SIG-M5 (cell line): ENCODE results near the gene CAVIN2.

Source experiments
- DNase-seq: peaks from one replicate; lab custom pipeline; 2025; lab: John Stamatoyannopoulos, UW

The CAVIN2 gene

DNA sequence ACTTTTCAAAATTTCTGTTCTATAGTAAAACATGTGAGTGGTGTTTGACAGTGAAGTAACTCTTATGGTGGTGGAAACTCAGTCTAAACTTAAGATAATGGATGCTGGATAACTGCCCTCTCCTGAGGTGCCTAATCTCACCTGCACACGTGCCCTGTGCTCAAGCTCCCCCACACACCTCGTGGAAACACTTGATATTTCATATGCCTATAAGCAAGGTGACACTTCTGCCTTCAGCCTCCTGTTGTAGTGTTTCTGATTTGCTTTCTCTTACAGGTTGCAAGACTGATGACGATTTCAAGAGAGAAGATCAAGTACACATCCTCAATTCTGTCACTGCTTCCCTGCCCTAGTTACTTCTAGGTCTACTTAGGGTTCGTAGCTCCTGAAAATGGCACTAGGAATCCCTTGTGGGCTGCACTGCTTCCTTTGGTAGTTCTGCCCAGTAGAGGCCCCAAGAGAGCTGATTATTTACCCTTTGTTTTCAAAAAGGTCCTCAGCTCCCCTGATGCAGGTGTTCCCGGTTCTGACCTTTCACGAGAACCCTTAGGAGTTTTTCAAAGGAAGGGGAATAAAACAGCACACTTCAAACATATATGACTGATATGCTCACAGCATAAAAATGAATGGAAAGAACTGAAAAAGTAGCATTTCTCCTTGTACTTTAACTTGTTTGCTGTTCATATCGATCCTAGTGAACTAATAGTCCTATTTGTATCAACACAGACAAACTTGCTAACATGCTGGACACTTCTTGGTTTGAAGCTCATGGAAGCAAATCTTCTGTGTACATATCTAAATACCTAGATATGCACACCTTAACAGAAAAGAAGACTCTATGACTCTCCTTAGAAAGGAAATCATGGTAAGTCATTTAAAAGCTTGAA, 6.7 kb downstream of the CAVIN2 start:
- no peak for DNase-seq

DNA sequence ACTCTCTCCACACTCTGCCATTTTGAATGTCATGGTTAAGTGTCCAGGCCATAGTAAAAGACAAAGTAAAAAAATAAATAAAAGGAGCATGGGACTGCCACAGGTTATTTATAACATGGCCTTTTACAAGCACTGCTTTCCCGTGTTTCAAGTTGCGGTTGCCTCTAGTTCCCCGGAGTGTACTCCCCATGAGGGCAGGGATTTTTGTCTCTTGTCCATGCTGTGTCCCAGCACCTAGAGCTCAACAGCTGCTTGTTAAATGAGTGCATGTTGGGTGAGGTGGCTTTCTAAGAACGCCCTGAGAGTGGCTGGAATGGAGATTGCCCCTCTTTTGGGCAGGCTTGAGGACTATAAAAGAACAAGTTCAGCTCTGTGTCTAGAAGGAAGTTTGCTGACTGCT, 8.4 kb downstream of the CAVIN2 start:
- no peak for DNase-seq

DNA sequence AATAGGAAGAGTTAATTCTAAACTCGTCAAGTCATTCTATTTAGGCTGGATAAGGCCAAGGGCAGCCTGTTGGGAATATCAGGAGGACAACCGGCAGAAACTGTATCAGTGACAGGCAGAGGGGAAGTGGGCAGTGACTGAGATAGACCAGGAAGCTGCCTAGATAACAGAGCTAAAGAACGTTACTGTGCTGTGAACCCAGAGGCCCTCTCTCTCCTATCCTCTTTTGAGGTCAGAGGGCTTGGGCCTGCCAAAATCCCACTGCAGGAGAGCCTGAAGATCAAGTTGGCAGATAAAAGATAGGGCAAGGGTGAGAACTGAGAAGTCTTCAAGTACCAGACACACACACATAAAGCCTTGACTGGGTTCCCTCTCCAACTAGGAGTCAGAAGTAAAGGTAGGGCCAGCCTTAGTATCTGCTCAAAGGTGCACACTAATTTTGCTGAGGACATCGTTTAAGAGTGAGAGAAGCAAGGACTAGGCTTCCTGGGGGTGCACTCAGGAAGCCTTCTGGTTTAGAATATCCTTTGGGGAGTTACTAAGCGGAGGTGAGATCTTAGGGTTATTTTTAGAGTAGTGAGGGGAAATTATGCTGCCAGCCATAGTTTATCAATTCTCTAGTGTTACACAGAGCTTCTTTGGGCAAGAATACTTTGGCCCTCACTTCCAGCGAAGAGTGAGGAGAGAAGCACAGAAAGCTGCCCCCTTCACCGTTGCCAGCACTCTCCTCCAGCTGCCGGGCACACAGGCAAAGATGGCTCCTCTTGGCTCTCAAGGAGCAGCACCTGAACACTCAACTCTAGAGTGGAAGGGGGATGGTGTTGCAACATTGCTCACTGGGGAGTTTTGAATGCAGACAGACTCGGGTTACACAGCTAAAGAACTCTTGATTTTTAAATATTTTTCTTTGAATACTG, 9.8 kb downstream of the CAVIN2 start:
- no peak for DNase-seq

- no peak for DNase-seq
These were observed 10.4 kb downstream of the CAVIN2 start for GRCh38 chr2:191836471-191836852.

- no peak for DNase-seq
These were observed 11.1 kb downstream of the CAVIN2 start for GRCh38 chr2:191835539-191836350.

- no peak for DNase-seq
These were observed 11.8 kb downstream of the CAVIN2 start for GRCh38 chr2:191835100-191835499.

DNA sequence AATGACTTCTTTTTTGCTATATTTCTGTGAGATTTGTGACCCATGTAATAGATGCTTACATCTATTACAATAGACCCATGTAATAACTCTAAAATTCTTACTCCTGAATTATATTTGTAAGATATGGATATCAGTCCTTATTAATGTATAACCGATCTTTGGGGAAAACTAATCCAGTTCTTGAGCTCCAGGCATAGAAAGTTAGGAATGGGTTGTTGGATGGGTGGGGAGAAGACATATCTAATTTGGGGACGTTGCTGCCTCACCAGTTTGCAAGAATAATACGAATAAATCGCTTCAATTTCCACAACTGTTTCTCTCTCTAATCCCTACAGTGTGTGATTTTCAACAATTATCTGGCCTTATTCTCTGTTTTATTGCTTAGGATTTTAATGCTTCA, 13.5 kb downstream of the CAVIN2 start:
- DNase-seq: no peak

GRCh38 chr2:191832668-191833067, 14.2 kb downstream of the CAVIN2 start:
- DNase-seq: no peak

DNA sequence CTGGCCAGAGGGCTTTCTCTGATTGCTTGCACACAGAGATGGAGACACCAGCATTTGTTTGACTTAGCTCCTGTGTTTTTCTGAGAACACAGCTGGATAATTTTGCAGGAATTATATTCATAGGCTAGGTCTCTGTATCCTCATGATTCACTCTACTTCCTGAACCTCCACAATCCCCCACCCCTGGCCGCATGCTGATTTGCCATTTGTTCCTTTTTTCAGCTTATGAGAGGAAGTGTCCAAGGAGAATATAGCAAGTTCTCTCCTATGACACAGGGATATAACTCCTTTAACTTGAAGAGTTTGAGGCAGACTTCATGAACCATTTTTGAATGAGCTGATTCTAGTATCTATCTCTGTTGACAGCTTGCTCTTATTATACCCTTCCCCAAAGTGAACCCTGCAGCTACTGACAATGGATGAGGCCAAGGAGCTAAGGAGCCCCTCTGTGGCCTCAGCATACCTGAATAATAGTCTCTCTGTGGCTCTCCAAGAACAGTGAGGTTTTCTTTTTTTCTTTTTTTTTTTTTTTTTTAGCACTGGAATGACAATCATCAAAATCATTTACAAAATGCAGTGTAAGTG, 15.4 kb downstream of the CAVIN2 start:
- DNase-seq: no peak

GRCh38 chr2:191824398-191824797, 22.5 kb downstream of the CAVIN2 start:
- DNase-seq: no peak

GRCh38 chr2:191821078-191821477, 25.8 kb downstream of the CAVIN2 start:
- DNase-seq: no peak

DNA sequence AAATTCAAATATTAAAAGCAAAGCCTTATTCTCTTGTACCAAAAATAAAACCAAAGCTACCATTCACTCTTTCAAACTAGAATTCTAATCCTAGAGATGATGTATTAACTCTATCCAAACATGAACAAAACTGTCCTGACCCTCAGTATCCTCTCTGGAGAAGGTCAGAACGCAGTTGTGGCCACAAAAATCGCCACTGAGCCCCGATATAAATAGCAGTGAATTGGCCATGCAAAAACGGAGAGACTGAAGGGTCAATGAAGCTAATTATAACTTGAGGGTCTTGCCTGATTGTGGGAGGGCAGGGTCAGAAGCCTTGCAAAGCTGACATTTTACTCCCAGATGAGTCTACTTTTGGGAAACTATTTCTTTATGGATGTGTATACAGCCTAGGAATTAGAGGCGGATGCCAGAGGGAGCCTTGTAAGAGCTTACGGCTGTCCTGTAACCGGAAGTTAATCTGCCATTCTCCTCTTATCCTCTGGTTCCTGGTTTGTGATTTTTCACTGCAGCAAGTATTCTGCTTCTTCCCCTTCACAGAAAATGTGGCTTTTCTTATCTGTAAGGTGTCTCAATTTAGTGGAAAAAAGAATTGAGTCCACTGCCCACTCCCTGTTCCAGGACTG, 28.1 kb downstream of the CAVIN2 start:
- no peak for DNase-seq

DNA sequence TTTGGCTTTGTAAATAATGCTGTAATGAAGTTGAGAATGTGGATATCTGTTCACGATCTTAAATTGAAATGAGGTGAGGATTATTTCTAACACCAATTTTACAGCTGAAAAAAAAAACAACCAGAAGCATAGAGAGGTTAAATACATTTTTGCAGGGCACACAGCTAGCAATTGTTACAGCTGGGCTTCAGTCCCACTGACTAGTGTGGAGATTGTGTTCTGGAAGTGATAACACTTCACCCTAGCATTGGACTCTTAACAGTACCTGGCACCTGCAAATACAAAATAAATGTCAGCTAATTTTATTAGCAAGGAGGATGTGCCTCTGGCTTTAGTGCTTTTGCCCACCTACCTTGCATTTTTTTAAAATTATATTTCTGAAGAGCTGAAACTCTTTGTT, 28.8 kb downstream of the CAVIN2 start:
- no peak for DNase-seq

DNA sequence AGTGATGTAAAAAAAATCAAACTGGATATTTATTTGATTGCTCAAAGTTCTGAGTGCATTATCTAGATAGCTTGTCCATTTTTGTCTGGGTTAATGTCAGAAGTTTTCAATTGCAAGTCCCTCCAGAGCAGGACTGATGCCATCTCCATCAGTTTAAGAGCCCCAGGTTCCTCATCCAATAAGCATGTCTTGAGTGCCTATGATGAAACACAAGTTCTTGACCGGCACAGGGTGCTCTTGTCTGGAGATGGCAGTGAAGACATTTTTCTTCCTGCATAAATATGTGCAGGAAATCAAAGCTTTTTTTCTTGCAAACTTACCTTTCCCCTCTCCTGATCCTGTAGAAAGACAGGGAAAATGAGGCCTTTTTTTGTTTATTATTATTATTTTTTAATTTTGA, 31.9 kb downstream of the CAVIN2 start:
- no peak for DNase-seq

DNA sequence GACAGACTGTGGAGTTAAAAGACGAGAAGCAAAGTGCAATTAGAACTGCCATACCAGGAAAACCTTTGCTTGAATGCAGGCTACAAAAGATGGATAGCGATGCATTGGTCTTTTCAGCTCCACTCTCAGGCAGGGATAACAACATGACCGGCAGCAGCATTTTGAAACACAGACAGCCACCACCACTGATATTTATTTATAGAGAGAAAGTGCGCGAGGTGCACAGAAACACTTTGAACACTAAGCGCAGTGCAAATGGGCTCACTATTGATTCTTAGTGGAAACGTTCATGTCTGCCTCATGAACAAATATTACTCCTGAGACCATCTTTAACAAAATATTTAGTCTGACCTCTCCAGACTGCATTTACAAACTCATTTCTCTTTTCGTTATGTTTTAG, 32.9 kb downstream of the CAVIN2 start:
- no peak for DNase-seq

- no peak for DNase-seq
These were observed 34.9 kb downstream of the CAVIN2 start for GRCh38 chr2:191811807-191812602.

DNA sequence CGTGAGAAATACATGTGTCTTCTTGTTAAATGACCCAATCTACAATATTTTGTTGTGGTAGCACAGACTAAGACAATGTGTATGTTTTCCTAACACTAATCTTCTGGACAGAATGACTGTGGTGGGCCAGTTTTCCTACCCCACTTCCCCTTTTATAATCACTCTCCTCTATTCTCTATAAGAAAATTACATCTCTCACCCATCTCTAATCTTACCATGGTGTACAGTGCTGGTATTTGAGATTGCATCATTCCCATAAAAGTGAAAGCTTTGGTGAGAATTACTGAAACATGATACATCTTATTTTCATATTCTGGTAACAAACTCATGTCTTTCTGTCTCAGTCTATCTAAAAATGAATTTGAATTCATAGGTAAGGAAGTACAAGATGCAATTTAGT, 40.5 kb downstream of the CAVIN2 start:
- DNase-seq: no peak

DNA sequence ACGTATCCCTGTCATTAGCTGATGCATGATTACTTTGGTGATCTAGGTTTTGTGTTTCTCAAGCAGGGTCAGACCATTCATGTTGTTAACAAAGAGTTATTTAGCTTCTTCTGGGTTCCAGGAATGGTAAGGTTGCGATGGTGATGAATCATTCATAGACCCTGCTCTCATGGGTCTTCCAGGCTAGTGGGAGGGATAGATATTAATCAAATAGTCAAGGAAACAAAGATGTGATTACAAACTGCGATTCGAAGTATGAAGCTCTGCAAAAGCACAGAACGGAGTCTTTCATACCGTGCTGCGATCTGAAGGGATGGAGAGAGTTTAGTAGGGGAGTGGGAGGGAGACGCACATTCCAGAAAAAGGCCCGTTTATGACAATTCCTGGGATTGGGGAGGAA, 42.1 kb downstream of the CAVIN2 start:
- DNase-seq: no peak

DNA sequence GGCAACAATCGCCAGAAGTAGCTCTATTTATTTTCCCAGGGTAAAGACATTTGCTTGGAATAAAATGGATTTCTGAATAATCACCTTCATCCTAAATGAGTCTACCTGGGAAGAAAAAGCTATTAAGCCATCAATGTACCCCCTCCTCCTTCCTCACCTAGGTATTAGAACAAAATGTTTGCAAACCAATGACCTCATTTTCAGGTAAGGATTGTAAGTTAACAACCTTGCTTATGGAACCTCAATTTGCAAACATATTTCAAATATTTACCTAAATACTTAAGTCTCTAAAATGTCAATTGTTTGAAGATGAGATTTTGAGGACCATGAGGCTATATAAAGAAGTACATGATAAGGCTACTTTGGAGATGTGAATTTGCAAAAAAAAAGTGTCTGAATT, 43.9 kb downstream of the CAVIN2 start:
- no peak for DNase-seq

- DNase-seq: no peak
These were observed 44.7 kb downstream of the CAVIN2 start for GRCh38 chr2:191802180-191802579.

GRCh38 chr2:191800874-191801273, 46.0 kb downstream of the CAVIN2 start:
- DNase-seq: no peak
